Activated CD4-positive, alpha-beta T cell treated with anti-CD3 and anti-CD28 coated beads for 36 hours (primary cell): Measurements from ENCODE around the gene DGKZ. TPM values are rescaled to one million over a fixed set of nuclear protein-coding genes. Genes with fewer than 3 reads are reported as not detected.
A peak's percentile ranks its signal among the peaks of the same experiment; 100 is the strongest.
"Not testable (repeated sequence)": the region's sequence is repeated elsewhere in the genome, so short reads cannot be mapped to it uniquely, and the experiment has no call there.

Source experiments
- ATAC-seq: fragments of 200-7000 bp; cut with Tn5 transposase; one replicate; pipeline ENCODE4 v1.10.0; 2021; ENCODE audit warnings: mild to moderate bottlenecking, moderate library complexity
- CTCF ChIA-PET: fragments of 350-600 bp; sonication (Branson Sonifier 250); formaldehyde crosslinking; loops from one replicate; lab custom pipeline; 2021; ENCODE audit warnings: antibody characterized with exemption; lab: Charles Lee
- POLR2A ChIA-PET: fragments of 350-600 bp; sonication (Branson Sonifier 250); formaldehyde crosslinking; loops from one replicate; lab custom pipeline; 2021; ENCODE audit warnings: antibody characterized with exemption, inconsistent platforms; lab: Charles Lee
- DNase-seq: peaks from one replicate; pipeline ENCODE4 v3.0.0-alpha.2; 2020
- H3K27ac Mint-ChIP-seq: one replicate; pipeline ENCODE4 v1.8.0; 2021; ENCODE audit warnings: mixed read lengths
- H3K27me3 Mint-ChIP-seq: one replicate; pipeline ENCODE4 v1.8.0; 2021; ENCODE audit warnings: mixed read lengths
- H3K36me3 Mint-ChIP-seq: one replicate; pipeline ENCODE4 v1.8.0; 2021; ENCODE audit warnings: low read depth, mixed read lengths
- H3K4me1 Mint-ChIP-seq: one replicate; pipeline ENCODE4 v1.8.0; 2021; ENCODE audit warnings: mixed read lengths
- H3K4me3 Mint-ChIP-seq: one replicate; pipeline ENCODE4 v1.8.0; 2021; ENCODE audit warnings: mild to moderate bottlenecking, moderate library complexity, mixed read lengths
- H3K9me3 Mint-ChIP-seq: one replicate; pipeline ENCODE4 v1.8.0; 2021; ENCODE audit warnings: low read depth, mixed read lengths
- intact Hi-C, 2 experiments: fragments of 100-400 bp; cut with DNase I in 1 of 2; cut with micrococcal nuclease in 1 of 2; formaldehyde crosslinking; loops; one replicate each; pipeline versions ENCODE4 v1.14.2 to v1.15.1; 2022 to 2024; cut with DNase I, micrococcal nuclease
- total RNA-seq, 2 experiments: library from RNA; stranded (reverse); gene quantifications; one replicate each; pipeline ENCODE4 v1.2.3, GENCODE V29; 2021

DGKZ gene, protein sequence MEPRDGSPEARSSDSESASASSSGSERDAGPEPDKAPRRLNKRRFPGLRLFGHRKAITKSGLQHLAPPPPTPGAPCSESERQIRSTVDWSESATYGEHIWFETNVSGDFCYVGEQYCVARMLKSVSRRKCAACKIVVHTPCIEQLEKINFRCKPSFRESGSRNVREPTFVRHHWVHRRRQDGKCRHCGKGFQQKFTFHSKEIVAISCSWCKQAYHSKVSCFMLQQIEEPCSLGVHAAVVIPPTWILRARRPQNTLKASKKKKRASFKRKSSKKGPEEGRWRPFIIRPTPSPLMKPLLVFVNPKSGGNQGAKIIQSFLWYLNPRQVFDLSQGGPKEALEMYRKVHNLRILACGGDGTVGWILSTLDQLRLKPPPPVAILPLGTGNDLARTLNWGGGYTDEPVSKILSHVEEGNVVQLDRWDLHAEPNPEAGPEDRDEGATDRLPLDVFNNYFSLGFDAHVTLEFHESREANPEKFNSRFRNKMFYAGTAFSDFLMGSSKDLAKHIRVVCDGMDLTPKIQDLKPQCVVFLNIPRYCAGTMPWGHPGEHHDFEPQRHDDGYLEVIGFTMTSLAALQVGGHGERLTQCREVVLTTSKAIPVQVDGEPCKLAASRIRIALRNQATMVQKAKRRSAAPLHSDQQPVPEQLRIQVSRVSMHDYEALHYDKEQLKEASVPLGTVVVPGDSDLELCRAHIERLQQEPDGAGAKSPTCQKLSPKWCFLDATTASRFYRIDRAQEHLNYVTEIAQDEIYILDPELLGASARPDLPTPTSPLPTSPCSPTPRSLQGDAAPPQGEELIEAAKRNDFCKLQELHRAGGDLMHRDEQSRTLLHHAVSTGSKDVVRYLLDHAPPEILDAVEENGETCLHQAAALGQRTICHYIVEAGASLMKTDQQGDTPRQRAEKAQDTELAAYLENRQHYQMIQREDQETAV
- total RNA-seq = 100 to 1,000 TPM in 1 of 2 experiments, 10 to 100 TPM in 1; 87.6 to 101 TPM

DNA sequence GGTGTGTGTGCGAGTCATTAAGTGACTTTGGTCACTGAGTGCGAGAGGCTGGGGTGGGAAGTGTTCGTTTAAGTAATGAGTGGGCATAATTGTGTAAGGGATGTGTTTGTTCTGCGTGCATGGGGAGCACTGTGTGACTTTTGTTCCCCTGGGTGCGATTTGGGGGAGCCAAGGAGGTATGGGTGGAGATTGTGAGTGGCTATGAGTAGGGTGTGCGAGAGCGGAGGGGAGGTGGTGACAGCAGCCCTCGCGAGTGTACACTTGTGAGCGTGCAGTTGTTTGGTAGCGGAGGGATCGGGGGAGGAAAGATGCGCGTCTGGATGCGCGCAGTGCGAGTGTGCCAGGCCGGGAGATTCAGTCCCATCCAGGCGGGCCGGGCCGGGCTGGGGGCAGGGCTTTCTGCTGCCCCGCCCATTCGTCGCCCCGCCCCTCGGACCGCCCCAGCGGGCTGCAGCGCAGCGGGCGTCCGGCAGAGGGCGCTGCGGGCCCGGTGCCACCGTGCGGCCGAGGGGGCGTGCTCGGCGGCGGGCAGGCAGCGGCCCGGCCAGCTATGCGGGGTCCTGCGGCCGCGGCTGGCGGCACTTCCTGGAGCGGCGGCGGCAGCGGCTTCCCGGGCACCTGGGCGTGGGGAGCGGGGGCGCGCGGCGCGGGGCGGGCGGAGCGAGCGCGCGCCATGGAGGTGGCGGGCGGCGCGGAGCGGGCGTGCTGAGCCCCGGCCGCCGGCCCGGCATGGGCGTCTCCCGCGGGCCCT, at the start of gene DGKZ:
Gene DGKZ, plus strand, starts transcription at position 578 of the 751 bp plus-strand sequence. CDS start 197 bp downstream, outside the sequence.
- Mint-ChIP-seq H3K36me3 (peaks cover 11% of the 10 kb centered on the region), H3K27me3 (no peaks in the 10 kb centered on the region), H3K4me1 (peaks cover 81% of the 10 kb centered on the region), H3K27ac (peak within 1 kb of the TSS; percentile 96), H3K4me3 (peak within 1 kb of the TSS; percentile 90), H3K9me3 (no peaks in the 10 kb centered on the region)
- peak; percentile 93 for DNase-seq
- ATAC-seq = peak; percentile 66
- CTCF ChIA-PET = interaction anchor here (0.6 to 13.2 kb wide), 8 partner anchors 11 to 109 kb away, joined by 3 to 141 read pairs (median 4); no protein-coding TSS in a partner anchor
- POLR2A ChIA-PET = interaction anchor here (0.7 to 1.2 kb wide), 3 partner anchors 13 to 16 kb away, joined by 4 to 5 read pairs (median 5); no protein-coding TSS in a partner anchor
- intact Hi-C loops = loop anchor here (1.0 to 10.0 kb wide), 22 partner anchors 14 to 1780 kb away; partner anchors contain the start of genes PHF21A (in 2 of the 2), AMBRA1 (in 1 of the 2), ARHGAP1 (in 1 of the 2) and ATG13 (in 1 of the 2)

DNA sequence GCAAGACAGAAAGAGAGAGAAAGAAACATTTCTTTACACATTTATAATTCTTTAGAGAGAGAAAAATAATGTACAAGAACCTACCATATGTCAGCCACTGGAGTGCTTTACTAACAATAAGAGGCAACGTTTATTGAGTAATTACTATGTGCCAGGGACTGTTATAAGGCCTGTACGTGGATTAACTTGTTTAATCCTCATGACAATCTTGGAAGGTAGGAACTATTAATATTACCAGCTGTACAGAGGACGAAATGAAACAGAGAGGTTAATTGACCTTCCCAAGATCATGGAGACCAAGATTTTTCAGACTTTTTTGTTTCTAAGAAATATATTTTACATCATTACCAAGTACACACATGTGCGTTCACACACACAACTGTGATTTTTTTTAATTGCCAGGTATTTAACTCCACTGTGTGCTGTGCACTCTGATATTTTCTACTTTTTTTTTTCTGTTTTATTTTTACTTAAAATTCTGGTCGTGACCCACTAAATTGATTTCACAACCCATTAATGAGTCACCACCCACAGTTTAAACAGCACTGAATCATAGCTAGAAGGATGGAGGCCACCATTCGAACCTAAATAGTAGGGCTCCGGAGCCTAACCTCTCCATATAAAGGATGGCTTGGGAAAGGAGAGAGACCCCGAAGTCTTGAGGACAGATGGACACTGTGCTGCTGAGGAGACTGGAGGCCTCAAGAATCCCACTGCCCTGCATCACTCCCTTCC, 48.4 kb upstream of the DGKZ start:
- Mint-ChIP-seq H3K4me3 (no peak overlapping the region), H3K27ac (no peak overlapping the region), H3K36me3 (no peaks in the 10 kb centered on the region), H3K27me3 (peaks cover 10% of the 10 kb centered on the region), H3K9me3 (no peaks in the 10 kb centered on the region), H3K4me1 (peaks cover 12% of the 10 kb centered on the region)
- no peak for ATAC-seq
- ChIA-PET POLR2A (no interaction called here), CTCF (interaction anchor here (0.9 to 1.7 kb wide), 4 partner anchors 8 to 59 kb away, joined by 3 to 7 read pairs (median 3); no protein-coding TSS in a partner anchor)
- DNase-seq = no peak
- intact Hi-C loops = loop anchor here in 1 of 2 experiments (5.0 kb wide), 1 partner anchor 172 kb away; no protein-coding TSS in a partner anchor

DNA sequence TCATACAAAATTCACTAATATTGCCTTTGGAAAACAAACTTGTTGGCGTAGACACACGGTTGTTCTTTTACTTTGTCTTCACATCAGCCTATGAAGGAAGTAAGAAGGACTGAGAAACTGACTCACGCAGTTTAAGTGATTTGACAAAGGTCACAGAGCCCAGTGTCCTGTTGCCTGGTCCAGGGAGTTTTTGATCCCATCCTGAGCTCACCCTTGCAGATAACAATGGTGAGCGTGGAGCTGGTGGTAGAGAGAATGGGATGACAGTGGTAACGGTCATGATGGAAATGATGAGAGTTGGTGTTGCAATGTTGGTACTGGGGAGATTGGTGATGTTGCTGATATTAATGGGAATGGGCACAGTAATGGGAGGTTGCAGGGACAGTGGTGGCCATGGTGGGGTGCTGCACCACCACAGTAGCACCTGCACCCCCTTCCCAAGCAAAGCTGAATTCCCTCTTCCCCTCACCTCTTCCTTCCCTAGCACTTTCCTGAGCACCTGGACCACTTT, 47.8 kb upstream of the DGKZ start:
- no peaks in the 10 kb centered on the region for H3K36me3 Mint-ChIP-seq
- H3K27me3 Mint-ChIP-seq = peaks cover 10% of the 10 kb centered on the region
- DNase-seq (no peak), ATAC-seq (no peak)
- no peak overlapping the region for H3K27ac Mint-ChIP-seq
- intact Hi-C loops = loop anchor here in 1 of 2 experiments (5.0 kb wide), 1 partner anchor 172 kb away; no protein-coding TSS in a partner anchor
- H3K4me3 Mint-ChIP-seq = no peak overlapping the region
- H3K4me1 Mint-ChIP-seq = peaks cover 12% of the 10 kb centered on the region
- no peaks in the 10 kb centered on the region for H3K9me3 Mint-ChIP-seq
- ChIA-PET CTCF (interaction anchor here (0.7 to 1.5 kb wide), 4 partner anchors 8 to 56 kb away, joined by 3 read pairs; no protein-coding TSS in a partner anchor), POLR2A (no interaction called here)

DNA sequence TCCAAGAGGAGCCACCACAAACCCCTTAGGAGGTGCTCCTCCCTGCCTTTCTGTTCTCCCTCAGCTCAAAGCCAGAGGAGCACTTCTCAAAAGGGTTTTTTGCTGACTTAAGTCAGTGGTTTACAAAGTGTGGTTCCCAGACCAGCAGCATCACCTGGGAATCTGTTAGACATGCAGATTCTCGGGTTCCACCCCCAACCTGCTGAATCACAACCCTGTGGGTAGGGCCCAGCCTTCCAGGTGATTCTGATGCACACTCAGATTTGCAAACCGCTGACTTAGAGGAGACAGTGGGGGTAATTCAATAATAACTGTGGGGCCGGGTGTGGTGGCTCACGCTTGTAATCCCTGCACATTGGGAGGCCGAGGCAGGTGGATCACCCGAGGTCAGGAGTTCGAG, 47.0 kb upstream of the DGKZ start:
- Mint-ChIP-seq H3K27me3 (peaks cover 10% of the 10 kb centered on the region), H3K9me3 (no peaks in the 10 kb centered on the region), H3K4me1 (peaks cover 10% of the 10 kb centered on the region), H3K4me3 (no peak overlapping the region), H3K36me3 (no peaks in the 10 kb centered on the region), H3K27ac (no peak overlapping the region)
- intact Hi-C loops = loop anchor here in 1 of 2 experiments (10.0 kb wide), 1 partner anchor 65 kb away; no protein-coding TSS in a partner anchor
- ChIA-PET POLR2A (no interaction called here), CTCF (interaction anchor here (0.7 to 1.5 kb wide), 4 partner anchors 8 to 48 kb away, joined by 3 to 4 read pairs (median 3); no protein-coding TSS in a partner anchor)
- DNase-seq = peak; percentile 51
- peak; percentile 25 for ATAC-seq

DNA sequence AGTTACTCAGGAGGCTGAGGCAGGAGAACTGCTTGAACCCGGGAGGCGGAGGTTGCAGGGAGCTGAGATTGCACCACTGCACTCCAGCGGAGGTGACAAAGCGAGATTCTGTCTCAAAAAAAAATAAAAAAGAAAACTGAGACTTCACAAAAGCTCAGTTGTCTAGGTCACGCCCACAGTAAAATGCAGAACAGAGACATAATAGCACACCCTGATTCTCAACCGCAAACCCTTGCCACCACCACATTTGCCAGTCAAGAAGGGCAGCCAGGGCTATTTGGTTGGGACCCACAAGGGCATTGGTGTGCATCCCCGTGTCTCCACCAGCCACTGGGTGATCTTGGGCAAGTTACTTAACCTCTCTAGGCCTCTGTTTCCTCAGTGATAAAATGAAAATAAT, 44.4 kb upstream of the DGKZ start:
- Mint-ChIP-seq H3K27ac (no peak overlapping the region), H3K4me1 (peaks cover 3% of the 10 kb centered on the region), H3K4me3 (no peak overlapping the region), H3K9me3 (no peaks in the 10 kb centered on the region), H3K27me3 (peaks cover 4% of the 10 kb centered on the region), H3K36me3 (no peaks in the 10 kb centered on the region)
- intact Hi-C loops = loop anchor here in 1 of 2 experiments (10.0 kb wide), 1 partner anchor 62 kb away; no protein-coding TSS in a partner anchor
- no peak for DNase-seq
- ChIA-PET POLR2A (no interaction called here), CTCF (interaction anchor here (0.6 kb wide), 1 partner anchor 59 kb away, joined by 3 read pairs; no protein-coding TSS in a partner anchor)
- ATAC-seq = no peak

DNA sequence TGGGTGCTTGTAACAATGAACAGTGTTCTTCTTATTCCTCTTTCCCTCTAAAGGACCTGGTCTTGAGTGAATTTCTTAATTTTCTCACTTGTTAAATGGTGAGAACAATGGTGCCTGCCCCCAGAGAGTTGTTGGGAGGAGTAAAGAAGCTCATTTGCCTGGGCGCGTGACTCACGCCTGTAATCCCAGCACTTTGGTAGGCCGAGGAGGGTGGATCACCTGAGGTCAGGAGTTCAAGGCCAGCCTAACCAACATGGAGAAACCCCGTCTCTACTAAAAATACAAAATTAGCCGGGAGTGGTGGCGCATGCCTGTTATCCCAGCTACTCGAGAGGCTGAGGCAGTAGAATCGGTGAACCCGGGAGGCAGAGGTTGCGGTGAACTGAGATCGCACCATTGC, 43.2 kb upstream of the DGKZ start:
- intact Hi-C loops = loop anchor here in 1 of 2 experiments (10.0 kb wide), 1 partner anchor 61 kb away; no protein-coding TSS in a partner anchor
- not testable (repeated sequence) for H3K9me3 Mint-ChIP-seq, H3K4me3 Mint-ChIP-seq, ATAC-seq, H3K36me3 Mint-ChIP-seq, H3K27me3 Mint-ChIP-seq, DNase-seq, H3K4me1 Mint-ChIP-seq, H3K27ac Mint-ChIP-seq
- ChIA-PET POLR2A (interaction anchor here (1.3 kb wide), 1 partner anchor 61 kb away, joined by 4 read pairs; no protein-coding TSS in a partner anchor), CTCF (interaction anchor here (0.5 to 1.2 kb wide), 7 partner anchors 10 to 338 kb away, joined by 3 to 5 read pairs (median 3); no protein-coding TSS in a partner anchor)

DNA sequence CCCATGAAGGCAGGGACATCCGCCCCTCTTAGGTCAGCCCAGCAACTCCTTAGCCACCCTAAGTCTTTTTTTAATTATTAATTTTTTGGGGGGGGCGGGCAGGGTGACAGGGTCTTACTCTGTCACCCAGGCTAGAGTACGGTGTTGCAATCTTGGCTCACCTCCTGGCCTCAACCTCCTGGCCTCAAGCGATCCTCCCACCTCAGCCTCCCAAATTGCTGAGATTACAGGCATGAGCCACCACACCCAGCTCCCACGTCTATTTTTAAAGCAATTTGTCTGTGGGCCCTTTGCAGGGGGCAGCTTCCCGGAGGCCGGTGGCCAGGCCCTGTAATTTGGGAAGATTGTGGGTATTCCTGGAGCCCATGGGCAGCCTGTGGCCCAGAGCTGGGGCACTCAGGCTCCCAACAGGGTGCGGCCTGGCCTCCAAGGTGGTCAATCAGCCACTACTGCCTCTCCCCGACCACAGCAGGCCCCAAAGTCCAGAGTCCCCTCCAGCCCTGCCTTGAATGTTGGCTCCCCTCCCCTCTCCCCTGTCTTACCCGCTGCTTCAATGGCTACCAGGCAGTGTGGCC, 42.6 kb upstream of the DGKZ start:
- no peaks in the 10 kb centered on the region for H3K27me3 Mint-ChIP-seq
- no peak overlapping the region for H3K4me3 Mint-ChIP-seq
- no peak overlapping the region for H3K27ac Mint-ChIP-seq
- ChIA-PET CTCF (interaction anchor here (0.7 to 1.2 kb wide), 6 partner anchors 9 to 339 kb away, joined by 3 to 5 read pairs (median 3); no protein-coding TSS in a partner anchor), POLR2A (interaction anchor here (1.3 kb wide), 1 partner anchor 62 kb away, joined by 4 read pairs; no protein-coding TSS in a partner anchor)
- H3K36me3 Mint-ChIP-seq = no peaks in the 10 kb centered on the region
- H3K9me3 Mint-ChIP-seq = no peaks in the 10 kb centered on the region
- ATAC-seq = no peak
- no peak for DNase-seq
- peaks cover 5% of the 10 kb centered on the region for H3K4me1 Mint-ChIP-seq
- intact Hi-C loops = loop anchor here in 1 of 2 experiments (5.0 to 10.0 kb wide), 2 partner anchors 60 to 337 kb away; no protein-coding TSS in a partner anchor

DNA sequence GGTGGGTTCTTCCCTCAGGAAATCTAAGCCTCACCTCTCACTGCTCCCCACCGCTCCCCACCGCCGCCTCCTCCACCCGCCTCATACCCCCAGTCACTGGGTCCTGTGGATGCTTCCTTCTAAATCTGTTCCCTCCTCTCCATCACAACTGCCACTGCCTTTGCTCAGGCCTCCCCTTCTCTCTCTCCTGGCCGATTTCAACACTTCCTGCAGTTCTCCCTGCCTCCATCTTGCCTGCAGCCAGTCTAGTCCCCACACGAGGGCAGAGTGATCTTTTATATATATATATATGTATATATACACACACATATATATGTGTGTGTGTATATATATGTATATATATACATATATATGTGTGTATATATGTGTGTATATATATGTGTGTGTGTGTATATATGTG, 42.0 kb upstream of the DGKZ start:
- H3K4me1 Mint-ChIP-seq = peaks cover 5% of the 10 kb centered on the region
- DNase-seq = no peak
- no peaks in the 10 kb centered on the region for H3K36me3 Mint-ChIP-seq
- ChIA-PET POLR2A (no interaction called here), CTCF (interaction anchor here (12.1 kb wide), 1 partner anchor 65 kb away, joined by 230 read pairs; no protein-coding TSS in a partner anchor)
- intact Hi-C loops = loop anchor here in 1 of 2 experiments (5.0 to 10.0 kb wide), 2 partner anchors 60 to 338 kb away; no protein-coding TSS in a partner anchor
- H3K27ac Mint-ChIP-seq = no peak overlapping the region
- no peaks in the 10 kb centered on the region for H3K27me3 Mint-ChIP-seq
- no peaks in the 10 kb centered on the region for H3K9me3 Mint-ChIP-seq
- H3K4me3 Mint-ChIP-seq = no peak overlapping the region
- ATAC-seq = no peak

DNA sequence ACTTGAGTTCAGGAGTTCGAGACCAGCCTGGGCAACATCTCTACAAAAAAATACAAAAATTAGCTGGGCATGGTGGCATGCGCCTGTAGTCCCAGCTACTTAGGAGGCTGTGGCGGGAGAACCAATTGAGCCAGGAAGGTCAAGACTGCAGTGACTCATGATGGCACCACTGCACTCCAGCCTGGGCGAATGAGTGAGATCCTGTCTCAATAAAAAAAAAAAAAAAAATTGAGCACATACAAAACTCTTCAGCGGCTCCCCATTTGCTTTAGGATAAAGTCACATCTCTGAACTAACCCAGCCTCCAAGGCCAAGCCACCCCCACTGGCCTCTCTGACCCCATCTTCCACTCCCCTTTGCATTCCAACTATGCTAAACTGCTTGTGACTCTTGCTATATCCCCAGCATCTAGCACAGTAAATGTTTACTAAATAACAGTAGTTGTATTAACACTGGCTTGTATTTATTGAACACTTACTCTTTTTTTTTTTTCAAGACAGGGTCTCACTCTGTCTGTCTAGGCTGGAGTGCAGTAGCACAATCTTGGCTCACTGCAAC, 40.9 kb upstream of the DGKZ start:
- peaks cover 5% of the 10 kb centered on the region for H3K4me1 Mint-ChIP-seq
- H3K36me3 Mint-ChIP-seq = no peaks in the 10 kb centered on the region
- H3K27me3 Mint-ChIP-seq = no peaks in the 10 kb centered on the region
- H3K9me3 Mint-ChIP-seq = no peaks in the 10 kb centered on the region
- DNase-seq (no peak), ATAC-seq (no peak)
- H3K4me3 Mint-ChIP-seq = no peak overlapping the region
- ChIA-PET POLR2A (no interaction called here), CTCF (interaction anchor here (0.7 to 12.1 kb wide), 9 partner anchors 7 to 307 kb away, joined by 3 to 230 read pairs (median 3); no protein-coding TSS in a partner anchor)
- intact Hi-C loops = loop anchor here in 1 of 2 experiments (5.0 to 10.0 kb wide), 2 partner anchors 58 to 339 kb away; no protein-coding TSS in a partner anchor
- no peak overlapping the region for H3K27ac Mint-ChIP-seq
